GM13976 (cell line): Measurements from ENCODE around the gene CCDC27.

Experiments used
- DNase-seq: peaks from one replicate; pipeline ENCODE4 v3.0.0; 2012; ENCODE audit warnings: low spot score
- in situ Hi-C: fragments of 300-500 bp; cut with MboI; formaldehyde crosslinking; loops from one replicate; pipeline ENCODE4 v1.12.0; 2022; ENCODE audit warnings: low sequenced_read_pairs, mixed read lengths, inconsistent platforms; ENCODE audit not compliant: unreplicated experiment
- TF ChIP-seq, protein P1 (sequence below): IDR thresholded peaks from 2 replicates; pipeline ENCODE4 v1.5.1; 2012; ENCODE audit warnings: borderline replicate concordance, mild to moderate bottlenecking; ENCODE audit not compliant: insufficient read depth; ENCODE audit errors: extremely low read depth, missing control alignments, control extremely low read depth

CCDC27 gene

DNA sequence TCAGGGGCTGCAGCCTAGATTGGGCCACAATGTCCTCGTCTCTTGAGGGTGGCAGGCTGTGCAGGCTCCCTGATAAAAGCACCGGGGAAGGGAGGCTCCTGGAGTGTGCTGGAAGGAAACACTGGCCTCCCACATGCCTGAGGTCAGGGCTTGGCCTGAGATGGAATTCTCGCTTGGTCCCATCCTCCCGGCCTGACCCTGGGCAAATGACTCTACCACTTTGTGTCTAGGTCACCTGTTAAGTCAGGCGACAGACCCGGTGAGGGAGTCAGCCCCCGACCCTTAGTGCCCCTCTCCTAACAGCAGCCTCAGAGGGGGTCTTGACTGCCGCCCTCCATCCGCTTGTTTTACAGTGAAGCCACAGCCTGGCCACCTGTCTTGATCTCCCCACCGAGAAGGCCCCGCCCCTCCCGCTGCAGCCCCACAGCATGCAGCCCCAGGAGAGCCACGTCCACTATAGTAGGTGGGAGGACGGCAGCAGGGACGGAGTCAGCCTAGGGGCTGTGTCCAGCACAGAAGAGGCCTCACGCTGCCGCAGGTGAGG lies 22.8 kb downstream of the CCDC27 start:
- TF ChIP-seq, protein P1, sequence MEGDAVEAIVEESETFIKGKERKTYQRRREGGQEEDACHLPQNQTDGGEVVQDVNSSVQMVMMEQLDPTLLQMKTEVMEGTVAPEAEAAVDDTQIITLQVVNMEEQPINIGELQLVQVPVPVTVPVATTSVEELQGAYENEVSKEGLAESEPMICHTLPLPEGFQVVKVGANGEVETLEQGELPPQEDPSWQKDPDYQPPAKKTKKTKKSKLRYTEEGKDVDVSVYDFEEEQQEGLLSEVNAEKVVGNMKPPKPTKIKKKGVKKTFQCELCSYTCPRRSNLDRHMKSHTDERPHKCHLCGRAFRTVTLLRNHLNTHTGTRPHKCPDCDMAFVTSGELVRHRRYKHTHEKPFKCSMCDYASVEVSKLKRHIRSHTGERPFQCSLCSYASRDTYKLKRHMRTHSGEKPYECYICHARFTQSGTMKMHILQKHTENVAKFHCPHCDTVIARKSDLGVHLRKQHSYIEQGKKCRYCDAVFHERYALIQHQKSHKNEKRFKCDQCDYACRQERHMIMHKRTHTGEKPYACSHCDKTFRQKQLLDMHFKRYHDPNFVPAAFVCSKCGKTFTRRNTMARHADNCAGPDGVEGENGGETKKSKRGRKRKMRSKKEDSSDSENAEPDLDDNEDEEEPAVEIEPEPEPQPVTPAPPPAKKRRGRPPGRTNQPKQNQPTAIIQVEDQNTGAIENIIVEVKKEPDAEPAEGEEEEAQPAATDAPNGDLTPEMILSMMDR = no peak
- DNase-seq = no peak
- in situ Hi-C loops = no loop called here

DNA sequence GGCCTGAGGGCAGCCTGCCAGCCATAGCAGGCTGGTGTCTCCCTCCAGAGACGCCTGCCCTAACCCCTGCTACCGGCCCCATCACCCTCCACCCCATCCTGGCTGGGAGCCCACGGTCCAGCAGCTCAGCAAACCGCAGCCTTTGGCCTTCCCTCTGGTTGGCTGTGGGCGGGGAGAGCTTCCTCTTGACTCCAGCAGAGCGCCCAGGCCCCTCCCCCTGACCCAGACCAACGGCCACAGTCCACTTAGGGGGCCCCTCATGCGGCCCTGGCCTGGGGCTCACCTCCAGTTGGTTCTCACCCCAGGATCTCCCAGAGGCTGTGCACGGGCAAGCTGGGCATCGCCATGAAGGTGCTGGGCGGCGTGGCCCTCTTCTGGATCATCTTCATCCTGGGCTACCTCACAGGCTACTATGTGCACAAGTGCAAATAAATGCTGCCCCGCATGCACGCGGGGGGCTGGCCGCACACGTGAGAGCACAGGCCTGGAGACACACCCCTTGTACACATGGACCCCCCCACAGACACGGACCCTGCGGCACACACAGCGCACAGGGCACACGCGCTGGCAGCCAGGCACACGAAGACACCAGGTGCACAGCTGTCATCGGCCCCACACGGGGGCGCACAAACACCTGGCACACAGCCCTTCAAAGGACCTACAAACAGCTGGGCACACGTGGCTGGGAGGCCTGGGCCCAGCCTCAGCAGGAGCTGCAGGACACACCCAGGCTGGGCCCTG lies 23.4 kb downstream of the CCDC27 start:
- DNase-seq = peak; percentile 84
- TF ChIP-seq, protein P1 = peak; percentile 42
- in situ Hi-C loops = no loop called here

DNA sequence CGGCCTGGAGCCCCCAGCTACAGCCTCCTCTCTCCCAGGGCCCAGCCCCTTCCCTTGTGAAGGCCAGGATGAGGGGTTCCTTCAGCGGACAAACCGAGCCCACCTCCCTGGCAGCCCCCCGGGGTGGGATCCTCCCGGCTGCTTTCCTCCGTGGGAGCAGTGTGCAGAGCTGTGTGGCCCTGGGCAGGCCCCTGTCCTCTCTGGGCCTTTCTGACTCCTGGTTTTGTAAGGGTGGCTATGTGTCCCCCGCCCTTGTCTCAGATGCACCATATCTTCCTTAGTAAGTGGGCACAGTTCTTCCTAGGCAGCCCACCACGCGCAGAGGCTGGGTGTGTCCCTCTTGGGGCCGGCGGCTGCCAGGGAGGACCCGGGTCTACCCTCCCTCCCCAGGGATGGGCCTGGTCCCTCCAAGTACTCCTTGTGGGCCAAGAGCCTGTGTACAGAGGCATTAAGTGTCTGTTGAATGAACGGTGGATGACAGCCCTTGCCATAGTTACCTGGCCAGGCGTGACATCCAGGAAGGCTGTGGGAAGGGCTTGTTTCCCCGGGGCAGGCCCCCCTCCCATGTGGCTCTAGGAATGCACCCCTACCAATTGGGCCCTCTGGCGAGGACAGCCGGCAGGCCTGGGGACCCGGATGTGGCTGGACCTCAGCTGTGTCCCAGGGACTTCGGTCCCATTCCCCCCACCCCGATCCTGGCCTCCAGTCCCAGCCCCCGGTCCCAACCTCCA lies 24.1 kb downstream of the CCDC27 start:
- no peak for DNase-seq
- TF ChIP-seq, protein P1 = no peak
- in situ Hi-C loops = no loop called here

DNA sequence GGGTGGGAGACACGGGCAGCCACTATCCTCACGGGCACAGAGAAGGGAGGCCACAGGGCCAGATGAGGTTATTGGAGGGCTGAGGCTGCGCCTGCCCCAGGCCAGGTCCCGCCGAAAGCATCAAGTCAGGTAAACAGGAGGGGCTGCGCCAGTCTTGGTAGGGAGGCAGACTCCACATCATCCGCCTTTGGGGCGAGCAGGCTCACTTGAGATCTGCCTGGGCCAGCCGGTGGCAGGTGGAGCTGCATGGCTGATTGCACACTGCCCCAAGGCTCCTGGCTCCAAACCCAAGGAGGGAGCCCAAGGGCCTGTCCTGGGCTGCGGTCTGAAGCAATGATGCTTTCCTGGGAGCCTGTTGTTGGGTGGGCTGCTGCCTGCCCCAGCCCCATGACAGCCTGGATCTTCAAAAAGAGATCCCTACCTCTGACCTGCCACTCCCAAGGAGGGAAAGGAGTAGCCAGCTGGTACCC lies 24.9 kb downstream of the CCDC27 start:
- TF ChIP-seq, protein P1 = no peak
- in situ Hi-C loops = no loop called here
- DNase-seq = no peak

DNA sequence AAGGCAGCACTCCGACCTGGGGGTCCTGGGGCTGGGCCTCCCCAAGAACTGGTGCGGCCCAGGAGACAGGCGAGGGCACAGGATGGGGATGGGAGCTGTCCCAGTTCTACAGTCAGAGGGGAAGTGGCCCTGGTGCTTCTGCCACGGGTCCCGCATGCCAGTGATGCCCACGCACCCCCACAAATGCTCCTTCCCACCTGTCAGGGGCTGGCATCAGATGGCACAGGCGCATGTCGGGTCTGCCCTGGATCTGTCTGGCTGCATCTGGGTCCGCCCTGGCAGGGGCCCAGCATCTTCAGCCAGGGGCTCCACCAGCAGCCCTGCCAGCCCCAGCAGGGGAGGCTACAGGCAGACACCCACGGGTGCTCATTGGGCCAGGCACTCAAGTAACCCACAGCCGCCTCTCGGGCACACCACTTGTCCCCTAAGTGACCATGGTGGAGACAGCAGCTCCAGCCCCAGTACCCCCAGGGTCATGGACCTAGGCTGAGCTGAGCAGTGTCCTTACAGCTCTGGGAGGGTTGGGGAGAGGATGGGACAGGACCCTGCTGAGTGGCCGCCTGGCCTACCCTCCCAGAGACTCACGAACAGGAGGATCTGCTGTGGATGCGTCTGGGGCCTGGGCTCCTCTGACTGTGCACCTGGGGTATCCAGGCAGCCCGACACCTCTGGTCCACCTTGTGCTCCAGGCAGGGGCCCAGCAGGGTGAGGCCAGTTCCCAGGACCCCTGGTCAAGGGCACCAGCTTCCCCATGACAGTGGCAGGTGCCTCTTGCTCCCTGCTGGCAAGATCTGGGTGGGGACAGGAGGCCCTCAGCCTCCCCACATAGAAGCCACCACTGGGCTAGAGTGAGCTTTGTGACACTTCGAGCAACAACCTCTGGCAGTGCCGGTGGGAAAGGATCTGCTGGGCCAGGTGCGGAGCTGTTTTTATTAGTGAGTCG lies 25.7 kb downstream of the CCDC27 start:
- no peak for DNase-seq
- TF ChIP-seq, protein P1 = no peak
- in situ Hi-C loops = no loop called here

DNA sequence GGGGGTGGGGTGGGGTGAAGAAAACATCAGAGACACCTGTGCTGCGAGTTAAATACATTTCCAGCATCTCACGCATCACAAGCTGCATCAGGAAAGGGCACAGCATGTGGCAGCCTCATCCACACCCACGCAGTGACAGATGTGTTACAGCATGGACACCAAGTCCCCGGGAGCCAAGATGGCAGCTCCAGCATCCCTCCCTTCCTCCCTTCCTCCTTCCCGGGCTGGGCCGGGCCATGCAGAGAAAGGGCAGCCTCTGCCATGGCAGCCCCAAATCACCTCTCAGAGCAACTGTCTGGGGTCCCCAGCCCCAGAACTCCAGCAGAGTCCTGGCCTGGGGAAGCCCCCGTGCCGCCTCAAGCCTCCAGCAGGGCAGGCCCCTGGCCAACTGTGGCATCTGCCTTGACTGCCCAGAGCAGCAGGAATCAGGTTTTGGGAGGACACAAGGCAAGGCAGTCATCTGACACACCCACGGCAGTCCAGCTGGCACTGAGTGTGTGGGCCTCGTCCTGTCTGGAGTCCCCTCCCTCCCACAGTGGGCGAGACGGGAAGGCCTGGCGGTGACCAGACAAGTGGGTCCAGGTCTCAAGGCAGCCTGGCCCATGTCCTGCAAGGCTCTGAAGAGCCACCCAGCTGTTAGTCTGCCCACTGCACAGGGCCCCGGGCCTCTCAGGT lies 26.5 kb downstream of the CCDC27 start:
- no peak for DNase-seq
- TF ChIP-seq, protein P1 = no peak
- in situ Hi-C loops = no loop called here
